Tibial nerve (tissue), 4 donors: ENCODE data around the gene FILIP1. TPM values are rescaled to one million over a fixed set of nuclear protein-coding genes. Genes with fewer than 3 reads are reported as not detected.

Source experiments
- DNase-seq, 2 donors: peaks; one replicate each; pipeline ENCODE4 v3.0.0-alpha.2; 2019; ENCODE audit warnings: low spot score in 2 of 2
- H3K27ac ChIP-seq, 4 donors: fragments of 200-600 bp; sonication (generic) in 3 of 4; one replicate each; pipeline ENCODE4 v1.5.1; 2017 to 2019; ENCODE audit warnings: mild to moderate bottlenecking in 1 of 4
- H3K27me3 ChIP-seq, 2 donors: fragments of 200-600 bp; sonication (generic) in 1 of 2; one replicate each; pipeline versions ENCODE4 v1.5.1 to v1.6.0; 2017 to 2019
- H3K36me3 ChIP-seq, 3 donors: fragments of 200-600 bp; sonication (generic); one replicate each; pipeline ENCODE4 v1.5.1; 2018 to 2019
- H3K4me1 ChIP-seq, 4 donors: fragments of 200-600 bp; sonication (generic) in 3 of 4; one replicate each; pipeline ENCODE4 v1.5.1; 2017 to 2019
- H3K4me3 ChIP-seq, 4 donors: fragments of 200-600 bp; sonication (generic) in 3 of 4; one replicate each; pipeline ENCODE4 v1.5.1; 2017 to 2019; ENCODE audit warnings: mild to moderate bottlenecking in 1 of 4, moderate library complexity in 1 of 4
- H3K9me3 ChIP-seq, 4 donors: fragments of 200-600 bp; sonication (generic) in 3 of 4; one replicate each; pipeline ENCODE4 v1.5.1; 2017 to 2019
- EP300 ChIP-seq, 2 donors: sonication (generic); formaldehyde crosslinking; IDR thresholded peaks; one replicate each; pipeline ENCODE4 v1.6.1; 2017; ENCODE audit warnings: antibody characterized with exemption in 2 of 2, mild to moderate bottlenecking in 1 of 2
- POLR2A ChIP-seq, 2 donors: fragments of 450-650 bp; IDR thresholded peaks; one replicate each; pipeline ENCODE4 v1.6.1; 2017; ENCODE audit warnings: antibody characterized with exemption in 2 of 2, mild to moderate bottlenecking in 2 of 2, moderate library complexity in 2 of 2
- WGBS, 2 donors: methylation state at CpG; one replicate each; pipeline ENCODE4 v1.1.5; 2018; 5-methylcytosine and 5-hydroxymethylcytosine counted together
- total RNA-seq, 4 donors: library from RNA; depleted of rRNA; stranded (reverse); fragments of >200 nt; gene quantifications; one replicate each; pipeline ENCODE4 v1.1.0, GENCODE V29; 2016
- TF ChIP-seq, protein P1 (sequence below), 5 experiments: fragments of 200-600 bp in 3 of 5; fragments of 450-650 bp in 2 of 5; sonication (generic) in 3 of 5; IDR thresholded peaks; one replicate each; pipeline ENCODE4 v1.5.1; 2016 to 2019; ENCODE audit warnings: antibody characterized with exemption in 5 of 5, mild to moderate bottlenecking in 3 of 5, moderate library complexity in 2 of 5

The FILIP1 gene
- total RNA-seq, 4 donors from 2014 or later: 6.0 to 16.3 (median 13.3) TPM

DNA sequence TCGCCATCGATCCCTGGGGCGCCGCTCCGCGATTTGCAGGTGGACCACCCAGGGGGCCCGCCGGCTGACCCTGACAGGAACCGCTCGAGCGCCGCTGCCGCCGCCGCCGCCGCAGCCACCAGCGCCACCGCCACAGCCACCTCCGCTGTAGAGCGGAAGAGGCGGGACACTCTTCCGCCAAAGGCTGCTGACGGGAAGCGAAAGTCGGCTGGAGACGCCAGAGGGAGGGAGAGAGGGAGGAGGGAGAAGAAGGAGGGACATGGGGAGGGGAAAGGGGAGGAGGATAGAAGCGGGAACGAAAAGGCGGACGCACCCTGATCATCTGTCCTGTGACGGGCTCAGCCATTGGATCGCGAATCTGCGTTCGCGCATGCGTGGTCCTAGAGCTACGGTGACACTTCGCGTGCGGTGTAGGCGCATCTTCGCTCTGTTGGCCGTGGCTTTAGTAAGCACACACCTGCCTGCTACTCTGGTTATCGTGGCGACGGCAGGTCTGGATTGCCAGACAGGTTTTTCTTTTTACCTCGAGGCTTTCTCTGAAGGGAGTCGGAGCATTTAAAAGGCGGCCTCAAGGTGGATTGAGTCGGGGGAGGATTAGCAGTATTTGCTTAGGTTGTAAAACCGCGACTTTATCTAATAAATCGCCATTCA, 208.8 kb downstream of the FILIP1 start, which contains the start of gene TMEM30A:
Gene TMEM30A, minus strand, starts transcription at position 161 of the 651 bp plus-strand sequence. Its CDS starts 154 bp downstream, at position 7.
- 0% methylated on average over 47 to 49 of the region's 55 CpGs for WGBS, 2 donors
- H3K4me1 ChIP-seq: peaks cover 0 to 71% (median 32%) of the 10 kb centered on the region in 4 donors

DNA sequence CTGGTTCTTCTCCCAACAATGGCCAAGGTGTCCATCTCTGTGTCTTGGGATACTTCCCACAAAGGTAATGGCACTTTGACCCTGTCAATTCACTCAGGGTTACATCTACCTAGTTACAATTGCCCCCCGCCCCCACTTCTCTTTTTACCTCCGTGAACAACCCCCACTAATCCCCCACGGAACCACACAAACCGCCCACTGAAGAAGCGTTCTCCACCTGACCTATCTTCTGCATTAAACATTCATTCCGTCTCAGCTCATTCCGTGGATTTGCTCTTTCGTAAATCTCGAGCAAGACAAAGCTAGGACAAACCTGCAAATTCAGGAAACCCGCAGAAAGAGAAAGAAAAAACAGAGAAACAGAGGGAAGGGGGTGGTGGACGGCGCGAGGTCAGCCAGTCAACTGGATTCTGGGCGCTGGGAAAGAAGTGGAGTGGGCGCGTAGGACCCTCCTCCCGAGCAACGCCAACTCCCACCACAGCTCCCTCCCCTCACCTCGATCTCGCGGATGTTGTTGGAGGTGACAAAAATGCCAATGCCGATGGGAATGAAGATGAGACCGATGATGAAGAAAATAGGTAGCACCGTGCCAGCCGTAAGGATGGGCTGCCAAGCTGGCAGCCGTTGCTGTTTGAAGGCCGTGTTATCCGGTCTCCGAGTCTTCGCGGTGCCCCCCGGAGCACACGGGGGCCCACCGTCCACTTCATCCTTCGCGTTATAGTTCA, 209.5 kb downstream of the FILIP1 start:
- TF ChIP-seq, protein P1, sequence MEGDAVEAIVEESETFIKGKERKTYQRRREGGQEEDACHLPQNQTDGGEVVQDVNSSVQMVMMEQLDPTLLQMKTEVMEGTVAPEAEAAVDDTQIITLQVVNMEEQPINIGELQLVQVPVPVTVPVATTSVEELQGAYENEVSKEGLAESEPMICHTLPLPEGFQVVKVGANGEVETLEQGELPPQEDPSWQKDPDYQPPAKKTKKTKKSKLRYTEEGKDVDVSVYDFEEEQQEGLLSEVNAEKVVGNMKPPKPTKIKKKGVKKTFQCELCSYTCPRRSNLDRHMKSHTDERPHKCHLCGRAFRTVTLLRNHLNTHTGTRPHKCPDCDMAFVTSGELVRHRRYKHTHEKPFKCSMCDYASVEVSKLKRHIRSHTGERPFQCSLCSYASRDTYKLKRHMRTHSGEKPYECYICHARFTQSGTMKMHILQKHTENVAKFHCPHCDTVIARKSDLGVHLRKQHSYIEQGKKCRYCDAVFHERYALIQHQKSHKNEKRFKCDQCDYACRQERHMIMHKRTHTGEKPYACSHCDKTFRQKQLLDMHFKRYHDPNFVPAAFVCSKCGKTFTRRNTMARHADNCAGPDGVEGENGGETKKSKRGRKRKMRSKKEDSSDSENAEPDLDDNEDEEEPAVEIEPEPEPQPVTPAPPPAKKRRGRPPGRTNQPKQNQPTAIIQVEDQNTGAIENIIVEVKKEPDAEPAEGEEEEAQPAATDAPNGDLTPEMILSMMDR (IDR thresholded peaks at IDR 0.05): no peak
- TF ChIP-seq POLR2A (IDR thresholded peaks at IDR 0.05): no peak
- no peak for TF ChIP-seq EP300 (IDR thresholded peaks at IDR 0.05)
- H3K27ac ChIP-seq: peak overlapping the region; percentile 84 to 97 (median 92)
- H3K4me3 ChIP-seq: peak overlapping the region; percentile 83 to 97 (median 92)
- DNase-seq: peak in 1 of 2 donors; percentile 13
- no peaks in the 10 kb centered on the region for H3K36me3 ChIP-seq
- 0 to 1% methylated on average over 29 to 35 of the region's 36 CpGs for WGBS, 2 donors
- no peaks in the 10 kb centered on the region for H3K9me3 ChIP-seq
- no peaks in the 10 kb centered on the region for H3K27me3 ChIP-seq
- H3K4me1 ChIP-seq: peaks cover 0 to 73% (median 36%) of the 10 kb centered on the region in 4 donors

More for the DNA sequence above, 208.8 kb downstream of the FILIP1 start, which contains the start of gene TMEM30A:
- no peaks in the 10 kb centered on the region for H3K36me3 ChIP-seq
- DNase-seq: peak; percentile 90 to 91
- H3K9me3 ChIP-seq: no peaks in the 10 kb centered on the region
- H3K27ac ChIP-seq: peak within 1 kb of the TSS; percentile 84 to 97 (median 92)
- TF ChIP-seq EP300 (IDR thresholded peaks at IDR 0.05): peak; percentile 77 to 99
- peak; percentile 91 for TF ChIP-seq POLR2A (IDR thresholded peaks at IDR 0.05)
- TF ChIP-seq, protein P1 (IDR thresholded peaks at IDR 0.05): peak in 2 of 5 experiments; percentile 9 to 42
- H3K27me3 ChIP-seq: no peaks in the 10 kb centered on the region
- H3K4me3 ChIP-seq: peak within 1 kb of the TSS; percentile 83 to 97 (median 92)

DNA sequence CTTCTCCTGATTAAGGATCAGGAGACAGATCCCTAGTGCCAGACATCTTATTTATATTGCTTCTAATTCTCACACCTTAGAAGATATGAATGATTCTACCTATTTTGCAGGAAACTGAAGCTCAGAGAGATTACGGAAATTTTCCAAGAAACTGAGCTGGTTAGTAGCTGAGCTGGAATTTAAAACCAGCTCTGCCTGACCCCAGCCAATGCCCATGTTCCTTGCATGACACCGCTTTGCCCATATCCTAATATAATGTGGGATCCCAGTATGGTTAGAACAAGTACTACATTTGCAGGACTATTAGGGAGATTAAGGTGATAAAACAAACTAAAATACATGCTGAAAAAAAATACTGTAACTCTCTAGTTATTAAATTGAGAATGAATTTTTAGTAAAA, 210.9 kb downstream of the FILIP1 start:
- Histone ChIP-seq H3K4me1 (peaks cover 0 to 84% (median 39%) of the 10 kb centered on the region in 4 donors), H3K36me3 (no peaks in the 10 kb centered on the region), H3K27ac (no peak overlapping the region), H3K4me3 (peak overlapping the region in 2 of 4 donors; percentile 83 to 90), H3K9me3 (no peaks in the 10 kb centered on the region), H3K27me3 (no peaks in the 10 kb centered on the region)
- DNase-seq: no peak
- TF ChIP-seq POLR2A (IDR thresholded peaks at IDR 0.05) (no peak), EP300 (IDR thresholded peaks at IDR 0.05) (no peak)
- TF ChIP-seq, protein P1 (IDR thresholded peaks at IDR 0.05): no peak
- WGBS, 2 donors: 50 to 55% methylated on average over 2 of the region's 2 CpGs

DNA sequence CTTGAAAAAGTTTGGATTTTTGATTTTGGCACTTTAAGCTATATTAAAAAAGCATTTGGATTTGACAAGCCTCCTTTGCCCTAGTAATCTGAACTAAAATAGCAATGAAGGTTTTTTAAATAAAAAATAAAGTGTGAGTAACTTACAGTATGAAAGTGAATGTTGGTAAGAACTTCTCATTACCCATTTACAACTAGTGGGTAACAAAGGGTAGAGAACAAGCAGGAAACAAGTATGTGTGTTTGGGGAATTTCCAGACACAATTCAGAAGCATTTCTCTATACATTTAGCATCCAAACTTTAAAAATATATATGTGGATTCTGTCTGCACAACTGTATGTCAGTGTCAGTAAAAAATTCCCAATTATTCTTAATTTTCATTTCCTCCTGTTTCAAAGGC, 211.9 kb downstream of the FILIP1 start:
- DNase-seq: no peak
- Histone ChIP-seq H3K4me3 (no peak overlapping the region), H3K27me3 (no peaks in the 10 kb centered on the region), H3K9me3 (no peaks in the 10 kb centered on the region), H3K36me3 (no peaks in the 10 kb centered on the region), H3K27ac (peak overlapping the region in 1 of 4 donors; percentile 26), H3K4me1 (peaks cover 0 to 84% (median 42%) of the 10 kb centered on the region in 4 donors)
- TF ChIP-seq, protein P1 (IDR thresholded peaks at IDR 0.05): no peak
- TF ChIP-seq EP300 (IDR thresholded peaks at IDR 0.05) (no peak), POLR2A (IDR thresholded peaks at IDR 0.05) (no peak)
